Stimulated activated CD4-positive, alpha-beta T cell treated with anti-CD3 and anti-CD28 coated beads, Interleukin-4, amount 100 ng/mL, for 4 hours (primary cell): ENCODE measurements around the gene LAMC3.
"Not testable (repeated sequence)": the region's sequence is repeated elsewhere in the genome, so short reads cannot be mapped to it uniquely, and the experiment has no call there.

Experiments
- DNase-seq, 2 experiments: peaks; one replicate each; pipeline ENCODE4 v3.0.0-alpha.2; 2020

Gene LAMC3

GRCh38 chr9:131101207-131101964, 92.4 kb downstream of the LAMC3 start:
- no peak for DNase-seq

- no peak for DNase-seq
These were observed 94.0 kb downstream of the LAMC3 start for GRCh38 chr9:131103024-131103423.

GRCh38 chr9:131103535-131103934, 94.6 kb downstream of the LAMC3 start:
- no peak for DNase-seq

GRCh38 chr9:131104016-131104740, 95.2 kb downstream of the LAMC3 start:
- DNase-seq: no peak

GRCh38 chr9:131105952-131106351, 97.0 kb downstream of the LAMC3 start:
- DNase-seq: no peak

- DNase-seq: no peak
These were observed 98.8 kb downstream of the LAMC3 start for GRCh38 chr9:131107760-131108159.

GRCh38 chr9:131111186-131111853, 102.3 kb downstream of the LAMC3 start:
- no peak for DNase-seq

GRCh38 chr9:131111854-131112311, 102.9 kb downstream of the LAMC3 start:
- no peak for DNase-seq

- DNase-seq: no peak
These were observed 103.6 kb downstream of the LAMC3 start for GRCh38 chr9:131112374-131113154.

GRCh38 chr9:131113655-131114054, 104.7 kb downstream of the LAMC3 start:
- DNase-seq: no peak

GRCh38 chr9:131114084-131114535, 105.1 kb downstream of the LAMC3 start:
- DNase-seq: no peak

- DNase-seq: not testable (repeated sequence)
These were observed 106.4 kb downstream of the LAMC3 start for GRCh38 chr9:131115360-131115742.

- no peak for DNase-seq
These were observed 107.5 kb downstream of the LAMC3 start for GRCh38 chr9:131116281-131117120.

- no peak for DNase-seq
These were observed 108.3 kb downstream of the LAMC3 start for GRCh38 chr9:131117121-131117761.

GRCh38 chr9:131117762-131118145, 108.8 kb downstream of the LAMC3 start:
- DNase-seq: no peak

- DNase-seq: no peak
These were observed 110.6 kb downstream of the LAMC3 start for GRCh38 chr9:131119600-131119999.

GRCh38 chr9:131120620-131121228, 111.8 kb downstream of the LAMC3 start:
- DNase-seq: no peak

GRCh38 chr9:131121346-131121745, 112.4 kb downstream of the LAMC3 start:
- no peak for DNase-seq

- no peak for DNase-seq
These were observed 113.2 kb downstream of the LAMC3 start for GRCh38 chr9:131122158-131122557.

- DNase-seq: no peak
These were observed 116.0 kb downstream of the LAMC3 start for GRCh38 chr9:131125038-131125287.
